HepG2 (cell line): ENCODE measurements around the gene FITM1. TPM values are rescaled to one million over a fixed set of nuclear protein-coding genes. Genes with fewer than 3 reads are reported as not detected.

ENCODE experiments used
- FOSL1 ChIP-seq: sonication (generic); formaldehyde crosslinking; IDR thresholded peaks from 2 replicates; pipeline ENCODE4 v1.9.0; 2021; ENCODE audit warnings: missing genetic modification reagents, borderline replicate concordance
- GTF2F1 ChIP-seq: fragments of 150-350 bp; IDR thresholded peaks from 2 replicates; pipeline ENCODE4 v1.6.1; 2014; ENCODE audit warnings: low read length
- NR3C1 ChIP-seq: sonication (generic); formaldehyde crosslinking; IDR thresholded peaks from 2 replicates; pipeline ENCODE4 v1.4.0; 2020; ENCODE audit warnings: missing genetic modification reagents
- SNAI1 ChIP-seq: sonication (generic); formaldehyde crosslinking; IDR thresholded peaks from 2 replicates; pipeline ENCODE4 v1.5.0; 2020; ENCODE audit warnings: mild to moderate bottlenecking, missing genetic modification reagents, borderline replicate concordance
- SOX6 ChIP-seq, 2 experiments: fragments of 450-650 bp in 1 of 2; sonication (generic) in 1 of 2; formaldehyde crosslinking in 1 of 2; IDR thresholded peaks; 2 replicates each; pipeline versions ENCODE4 v1.4.0 to v1.6.1; 2017 to 2020; ENCODE audit warnings: antibody characterized with exemption in 1 of 2, mild to moderate bottlenecking in 1 of 2, missing genetic modification reagents in 1 of 2
- SRSF1 ChIP-seq: fragments of 200-400 bp; formaldehyde crosslinking; optimal IDR thresholded peaks from 2 replicates; pipeline ENCODE3; 2017; ENCODE audit warnings: mild to moderate bottlenecking, low read depth, low read length, moderate library complexity
- TP53 ChIP-seq: sonication (generic); formaldehyde crosslinking; conservative IDR thresholded peaks from 2 replicates; pipeline ENCODE4 v1.4.0; 2020; ENCODE audit warnings: missing genetic modification reagents
- ZBTB20 ChIP-seq: sonication (generic); formaldehyde crosslinking; IDR thresholded peaks from 2 replicates; pipeline ENCODE4 v1.8.1; 2023; ENCODE audit warnings: missing genetic modification reagents, low read depth, mild to moderate bottlenecking, borderline replicate concordance
- ZFP36L1 ChIP-seq: sonication (generic); formaldehyde crosslinking; IDR thresholded peaks from 2 replicates; pipeline ENCODE4 v1.8.0; 2022; ENCODE audit warnings: mild to moderate bottlenecking, missing genetic modification reagents, moderate library complexity
- ZFP90 ChIP-seq: sonication (generic); formaldehyde crosslinking; IDR thresholded peaks from 2 replicates; pipeline ENCODE4 v1.8.0; 2022; ENCODE audit warnings: missing genetic modification reagents, mild to moderate bottlenecking, inconsistent platforms, borderline replicate concordance
- ZNF20 ChIP-seq: sonication (generic); formaldehyde crosslinking; IDR thresholded peaks from 2 replicates; pipeline ENCODE4 v1.4.0; 2020; ENCODE audit warnings: mild to moderate bottlenecking, moderate library complexity, missing genetic modification reagents
- ZNF230 ChIP-seq: sonication (generic); formaldehyde crosslinking; IDR thresholded peaks from 2 replicates; pipeline ENCODE4 v1.4.0; 2020; ENCODE audit warnings: mild to moderate bottlenecking, missing genetic modification reagents
- ZNF672 ChIP-seq: sonication (generic); formaldehyde crosslinking; IDR thresholded peaks from 2 replicates; pipeline ENCODE4 v1.8.1; 2022; ENCODE audit warnings: missing genetic modification reagents
- ZNF780A ChIP-seq: sonication (generic); formaldehyde crosslinking; IDR thresholded peaks from 2 replicates; pipeline ENCODE4 v1.8.0; 2022; ENCODE audit warnings: mild to moderate bottlenecking, missing genetic modification reagents, moderate library complexity
- ZSCAN21 ChIP-seq: sonication (generic); formaldehyde crosslinking; IDR thresholded peaks from 2 replicates; pipeline ENCODE4 v1.8.0; 2022; ENCODE audit warnings: mild to moderate bottlenecking, missing genetic modification reagents, moderate library complexity, borderline replicate concordance
- polyA plus RNA-seq, 8 experiments: library from polyadenylated mRNA; depleted of rRNA in 3 of 8; stranded (reverse) in 7 of 8; unstranded in 1 of 8; fragments of >200 nt; fragmentation: Illumina TruSeq in 4 of 8; extraction: Trizol in 4 of 8; gene quantifications; 2 replicates each; pipeline versions ENCODE4 v1.2.1 to v1.2.3, GENCODE V29; 2011 to 2016; ENCODE audit warnings: low read depth in 4 of 8, missing spikeins in 1 of 8, mixed read lengths in 1 of 8; ENCODE audit not compliant: insufficient read depth in 1 of 8
- total RNA-seq, 5 experiments: library from RNA; depleted of rRNA; stranded (reverse); fragments of >200 nt; fragmentation: Illumina TruSeq; extraction: Trizol; gene quantifications; 2 replicates each; pipeline ENCODE4 v1.2.3, GENCODE V29; 2016; ENCODE audit warnings: low read depth in 1 of 5
- TF ChIP-seq, protein P1 (sequence below): sonication (generic); formaldehyde crosslinking; IDR thresholded peaks from 2 replicates; pipeline ENCODE4 v1.4.0; 2020; ENCODE audit warnings: mild to moderate bottlenecking, missing genetic modification reagents, borderline replicate concordance
- TF ChIP-seq, protein P2 (sequence below): sonication (generic); formaldehyde crosslinking; IDR thresholded peaks from 2 replicates; pipeline ENCODE4 v1.4.0; 2020; ENCODE audit warnings: missing genetic modification reagents
- TF ChIP-seq, protein P3 (sequence below): sonication (generic); formaldehyde crosslinking; IDR thresholded peaks from 2 replicates; pipeline ENCODE4 v1.5.1; 2020; ENCODE audit warnings: mild to moderate bottlenecking, missing genetic modification reagents, borderline replicate concordance
- TF ChIP-seq, protein P4 (sequence below): sonication (generic); formaldehyde crosslinking; IDR thresholded peaks from 2 replicates; pipeline ENCODE4 v1.8.1; 2023; ENCODE audit warnings: mild to moderate bottlenecking, missing genetic modification reagents
- TF ChIP-seq, protein P5 (sequence below): sonication (generic); formaldehyde crosslinking; IDR thresholded peaks from 2 replicates; pipeline ENCODE4 v1.4.0; 2020; ENCODE audit warnings: mild to moderate bottlenecking, missing genetic modification reagents

Gene FITM1
- total and polyA plus RNA-seq, 2 of the 13 experiments (the other 11 are each of a cell fraction or from before 2014, with no cell fraction given): 2.7 to 5.8 TPM

DNA sequence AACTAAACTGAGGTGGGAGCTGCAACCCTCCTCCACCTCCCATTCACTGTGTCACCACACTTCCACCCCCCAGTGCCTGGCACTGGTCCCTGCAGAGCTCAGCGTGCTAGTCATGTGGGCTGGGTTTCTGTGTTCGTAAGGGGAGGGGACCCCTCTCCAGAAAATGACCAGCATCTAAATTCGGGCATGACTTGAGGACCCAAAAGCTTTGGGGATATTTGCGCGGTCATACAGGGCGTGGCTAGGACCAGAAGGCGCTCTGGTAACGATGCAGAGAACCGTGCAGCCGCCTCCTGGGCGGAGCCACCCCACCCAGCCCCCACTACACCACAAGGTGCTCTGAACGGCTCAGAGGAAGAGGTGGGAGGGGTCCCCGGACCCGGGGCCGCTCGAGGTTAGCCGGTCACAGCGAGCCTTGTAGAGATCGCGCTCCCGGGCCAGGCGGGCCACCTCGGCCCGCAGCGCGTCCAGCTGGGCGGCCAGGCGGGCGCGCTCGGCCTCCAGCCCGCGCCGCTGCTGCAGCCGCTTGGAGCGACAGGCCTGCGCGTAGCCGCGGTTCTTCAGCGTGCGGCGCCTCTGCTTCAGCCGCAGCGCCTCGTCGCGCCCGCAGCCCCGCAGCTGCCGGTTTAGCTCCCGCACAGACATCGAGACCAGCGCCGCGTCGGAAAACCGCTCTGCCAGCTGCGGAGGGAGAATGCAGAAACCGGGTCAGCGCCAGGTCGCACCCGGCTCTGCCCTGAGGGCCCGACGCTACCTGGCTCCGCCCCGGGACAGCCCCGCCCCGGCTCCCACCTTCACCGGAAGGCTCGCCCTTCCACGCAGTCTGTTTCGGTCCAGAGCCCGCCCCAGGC is 49.3 kb upstream of the FITM1 start (continued):
- TF ChIP-seq ZNF780A (CRISPR knock-in tag) (no peak), ZFP36L1 (CRISPR knock-in tag) (no peak), ZNF20 (CRISPR knock-in tag) (no peak), SOX6 (IDR thresholded peaks at IDR 0.05) (no peak), SOX6 (CRISPR knock-in tag; IDR thresholded peaks at IDR 0.05) (0 out of 2 replicates have a peak, but pooled peaks have one; percentile 17), ZNF672 (CRISPR knock-in tag) (no peak), GTF2F1 (no peak), ZSCAN21 (CRISPR knock-in tag) (peak; percentile 89; the same call in 1 of the 2 replicates), SRSF1 (peak; percentile 32), ZNF230 (CRISPR knock-in tag) (no peak), TP53 (CRISPR knock-in tag) (no peak), SNAI1 (CRISPR knock-in tag) (no peak), NR3C1 (CRISPR knock-in tag) (no peak), FOSL1 (CRISPR knock-in tag) (no peak), ZBTB20 (CRISPR knock-in tag) (no peak), ZFP90 (CRISPR knock-in tag) (peak; percentile 34; the same call in 1 of the 2 replicates)
- TF ChIP-seq, protein P1, sequence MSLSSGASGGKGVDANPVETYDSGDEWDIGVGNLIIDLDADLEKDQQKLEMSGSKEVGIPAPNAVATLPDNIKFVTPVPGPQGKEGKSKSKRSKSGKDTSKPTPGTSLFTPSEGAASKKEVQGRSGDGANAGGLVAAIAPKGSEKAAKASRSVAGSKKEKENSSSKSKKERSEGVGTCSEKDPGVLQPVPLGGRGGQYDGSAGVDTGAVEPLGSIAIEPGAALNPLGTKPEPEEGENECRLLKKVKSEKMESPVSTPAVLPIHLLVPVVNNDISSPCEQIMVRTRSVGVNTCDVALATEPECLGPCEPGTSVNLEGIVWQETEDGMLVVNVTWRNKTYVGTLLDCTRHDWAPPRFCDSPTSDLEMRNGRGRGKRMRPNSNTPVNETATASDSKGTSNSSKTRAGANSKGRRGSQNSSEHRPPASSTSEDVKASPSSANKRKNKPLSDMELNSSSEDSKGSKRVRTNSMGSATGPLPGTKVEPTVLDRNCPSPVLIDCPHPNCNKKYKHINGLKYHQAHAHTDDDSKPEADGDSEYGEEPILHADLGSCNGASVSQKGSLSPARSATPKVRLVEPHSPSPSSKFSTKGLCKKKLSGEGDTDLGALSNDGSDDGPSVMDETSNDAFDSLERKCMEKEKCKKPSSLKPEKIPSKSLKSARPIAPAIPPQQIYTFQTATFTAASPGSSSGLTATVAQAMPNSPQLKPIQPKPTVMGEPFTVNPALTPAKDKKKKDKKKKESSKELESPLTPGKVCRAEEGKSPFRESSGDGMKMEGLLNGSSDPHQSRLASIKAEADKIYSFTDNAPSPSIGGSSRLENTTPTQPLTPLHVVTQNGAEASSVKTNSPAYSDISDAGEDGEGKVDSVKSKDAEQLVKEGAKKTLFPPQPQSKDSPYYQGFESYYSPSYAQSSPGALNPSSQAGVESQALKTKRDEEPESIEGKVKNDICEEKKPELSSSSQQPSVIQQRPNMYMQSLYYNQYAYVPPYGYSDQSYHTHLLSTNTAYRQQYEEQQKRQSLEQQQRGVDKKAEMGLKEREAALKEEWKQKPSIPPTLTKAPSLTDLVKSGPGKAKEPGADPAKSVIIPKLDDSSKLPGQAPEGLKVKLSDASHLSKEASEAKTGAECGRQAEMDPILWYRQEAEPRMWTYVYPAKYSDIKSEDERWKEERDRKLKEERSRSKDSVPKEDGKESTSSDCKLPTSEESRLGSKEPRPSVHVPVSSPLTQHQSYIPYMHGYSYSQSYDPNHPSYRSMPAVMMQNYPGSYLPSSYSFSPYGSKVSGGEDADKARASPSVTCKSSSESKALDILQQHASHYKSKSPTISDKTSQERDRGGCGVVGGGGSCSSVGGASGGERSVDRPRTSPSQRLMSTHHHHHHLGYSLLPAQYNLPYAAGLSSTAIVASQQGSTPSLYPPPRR (CRISPR knock-in tag): no peak
- TF ChIP-seq, protein P2, sequence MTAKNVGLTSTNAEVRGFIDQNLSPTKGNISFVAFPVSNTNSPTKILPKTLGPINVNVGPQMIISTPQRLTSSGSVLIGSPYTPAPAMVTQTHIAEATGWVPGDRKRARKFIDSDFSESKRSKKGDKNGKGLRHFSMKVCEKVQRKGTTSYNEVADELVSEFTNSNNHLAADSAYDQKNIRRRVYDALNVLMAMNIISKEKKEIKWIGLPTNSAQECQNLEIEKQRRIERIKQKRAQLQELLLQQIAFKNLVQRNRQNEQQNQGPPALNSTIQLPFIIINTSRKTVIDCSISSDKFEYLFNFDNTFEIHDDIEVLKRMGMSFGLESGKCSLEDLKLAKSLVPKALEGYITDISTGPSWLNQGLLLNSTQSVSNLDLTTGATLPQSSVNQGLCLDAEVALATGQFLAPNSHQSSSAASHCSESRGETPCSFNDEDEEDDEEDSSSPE: peak; percentile 29
- TF ChIP-seq, protein P3, sequence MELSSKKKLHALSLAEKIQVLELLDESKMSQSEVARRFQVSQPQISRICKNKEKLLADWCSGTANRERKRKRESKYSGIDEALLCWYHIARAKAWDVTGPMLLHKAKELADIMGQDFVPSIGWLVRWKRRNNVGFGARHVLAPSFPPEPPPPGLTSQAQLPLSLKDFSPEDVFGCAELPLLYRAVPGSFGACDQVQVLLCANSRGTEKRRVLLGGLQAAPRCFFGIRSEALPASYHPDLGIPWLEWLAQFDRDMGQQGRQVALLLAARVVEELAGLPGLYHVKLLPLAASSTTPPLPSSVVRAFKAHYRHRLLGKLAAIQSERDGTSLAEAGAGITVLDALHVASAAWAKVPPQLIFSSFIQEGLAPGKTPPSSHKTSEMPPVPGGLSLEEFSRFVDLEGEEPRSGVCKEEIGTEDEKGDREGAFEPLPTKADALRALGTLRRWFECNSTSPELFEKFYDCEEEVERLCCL: no peak
- TF ChIP-seq, protein P4, sequence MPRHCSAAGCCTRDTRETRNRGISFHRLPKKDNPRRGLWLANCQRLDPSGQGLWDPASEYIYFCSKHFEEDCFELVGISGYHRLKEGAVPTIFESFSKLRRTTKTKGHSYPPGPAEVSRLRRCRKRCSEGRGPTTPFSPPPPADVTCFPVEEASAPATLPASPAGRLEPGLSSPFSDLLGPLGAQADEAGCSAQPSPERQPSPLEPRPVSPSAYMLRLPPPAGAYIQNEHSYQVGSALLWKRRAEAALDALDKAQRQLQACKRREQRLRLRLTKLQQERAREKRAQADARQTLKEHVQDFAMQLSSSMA (CRISPR knock-in tag): no peak; the same call in 1 of the 2 replicates
- TF ChIP-seq, protein P5, sequence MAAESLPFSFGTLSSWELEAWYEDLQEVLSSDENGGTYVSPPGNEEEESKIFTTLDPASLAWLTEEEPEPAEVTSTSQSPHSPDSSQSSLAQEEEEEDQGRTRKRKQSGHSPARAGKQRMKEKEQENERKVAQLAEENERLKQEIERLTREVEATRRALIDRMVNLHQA (CRISPR knock-in tag): no peak
